Measurements from ENCODE around the gene ADGRB3.
"Not testable (repeated sequence)": the region's sequence is repeated elsewhere in the genome, so short reads cannot be mapped to it uniquely, and the experiment has no call there.

The ADGRB3 gene

GRCh38 chr6:69044534-69044933 is 409.5 kb downstream of the ADGRB3 start:
- no peak for DNase-seq (ENCODE audit: low read depth)

- no peak for DNase-seq (ENCODE audit: low read depth)
Observed at GRCh38 chr6:69059413-69059812, 424.3 kb downstream of the ADGRB3 start.

- no peak for DNase-seq (ENCODE audit: low read depth)
Observed at GRCh38 chr6:69061066-69061465, 426.0 kb downstream of the ADGRB3 start.

DNA sequence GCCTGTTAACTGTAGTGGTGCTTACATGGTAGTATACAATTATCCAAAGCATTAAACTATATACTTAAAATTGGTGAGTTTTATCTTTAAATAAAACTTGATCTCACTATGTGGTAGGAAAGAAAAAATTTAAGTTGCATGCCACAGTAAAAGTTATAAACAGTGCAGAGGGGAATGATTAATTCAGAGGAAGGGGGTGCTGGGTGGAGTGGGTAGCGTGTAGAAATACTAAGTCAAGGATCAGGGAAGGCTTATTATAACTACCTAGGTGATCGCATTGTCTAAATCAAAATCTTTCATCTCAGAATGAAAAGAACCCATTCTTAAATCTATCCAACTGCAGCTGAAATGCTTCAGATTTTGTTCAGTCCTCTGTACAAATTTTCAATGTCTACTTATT is 428.3 kb downstream of the ADGRB3 start:
- no peak for DNase-seq (ENCODE audit: low read depth)

DNA sequence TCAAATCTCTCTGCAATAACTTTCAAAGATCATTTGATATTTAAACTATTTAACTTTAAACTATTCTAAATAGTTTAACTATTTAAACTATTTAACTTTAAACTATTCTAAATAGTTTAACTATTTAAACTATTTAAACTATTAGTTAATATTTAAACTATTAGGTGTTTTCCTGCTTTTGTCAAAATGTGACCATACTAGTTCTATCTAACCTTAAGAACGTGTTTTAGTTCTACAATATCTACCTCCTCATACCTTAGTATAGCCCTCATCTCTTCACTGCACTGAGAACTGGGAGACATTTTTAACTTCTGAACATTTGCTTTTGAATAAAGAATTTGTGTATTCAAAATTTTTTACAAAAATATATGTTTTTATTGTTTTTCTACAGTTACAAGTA is 429.1 kb downstream of the ADGRB3 start:
- DNase-seq (ENCODE audit: low read depth): no peak

- no peak for DNase-seq (ENCODE audit: low read depth)
Observed at GRCh38 chr6:69069881-69070280, 434.8 kb downstream of the ADGRB3 start.

- DNase-seq (ENCODE audit: low read depth): no peak
Observed at GRCh38 chr6:69072796-69073195, 437.7 kb downstream of the ADGRB3 start.

DNA sequence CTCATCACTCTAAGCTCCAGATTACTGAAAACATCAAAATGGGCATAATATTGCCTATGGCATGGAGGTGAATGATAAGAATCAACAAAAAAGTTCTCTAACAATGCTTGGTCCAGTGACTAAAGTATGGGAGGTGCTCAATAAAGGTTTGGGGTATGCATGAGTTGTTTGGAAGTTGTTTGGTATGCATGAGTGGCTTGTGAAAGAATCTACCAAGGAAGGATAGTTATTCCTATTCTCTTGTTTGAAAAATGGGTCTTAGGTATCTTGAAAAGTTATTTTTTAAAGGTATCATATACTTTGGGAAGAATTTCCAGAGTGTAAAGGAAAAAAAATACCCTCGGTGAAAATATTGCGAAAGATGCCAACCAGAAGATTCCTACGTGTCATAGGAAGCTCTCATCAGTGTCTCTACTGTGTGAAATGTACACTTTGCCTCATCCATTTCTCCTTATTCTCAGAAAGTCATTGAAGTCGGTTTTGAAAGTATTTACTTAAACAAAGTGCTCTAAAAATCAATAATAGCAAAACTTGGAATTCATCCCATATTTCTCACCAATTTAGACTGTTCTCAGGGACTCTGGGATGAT is 449.8 kb downstream of the ADGRB3 start:
- DNase-seq (ENCODE audit: low read depth): no peak

- DNase-seq (ENCODE audit: low read depth): no peak
Observed at GRCh38 chr6:69086689-69087088, 451.6 kb downstream of the ADGRB3 start.

- DNase-seq (ENCODE audit: low read depth): no peak
Observed at GRCh38 chr6:69089539-69089938, 454.5 kb downstream of the ADGRB3 start.

- DNase-seq (ENCODE audit: low read depth): no peak
Observed at GRCh38 chr6:69090132-69090531, 455.1 kb downstream of the ADGRB3 start.

- no peak for DNase-seq (ENCODE audit: low read depth)
Observed at GRCh38 chr6:69096681-69097080, 461.6 kb downstream of the ADGRB3 start.

GRCh38 chr6:69097948-69098347 is 462.9 kb downstream of the ADGRB3 start:
- DNase-seq (ENCODE audit: low read depth): no peak

DNA sequence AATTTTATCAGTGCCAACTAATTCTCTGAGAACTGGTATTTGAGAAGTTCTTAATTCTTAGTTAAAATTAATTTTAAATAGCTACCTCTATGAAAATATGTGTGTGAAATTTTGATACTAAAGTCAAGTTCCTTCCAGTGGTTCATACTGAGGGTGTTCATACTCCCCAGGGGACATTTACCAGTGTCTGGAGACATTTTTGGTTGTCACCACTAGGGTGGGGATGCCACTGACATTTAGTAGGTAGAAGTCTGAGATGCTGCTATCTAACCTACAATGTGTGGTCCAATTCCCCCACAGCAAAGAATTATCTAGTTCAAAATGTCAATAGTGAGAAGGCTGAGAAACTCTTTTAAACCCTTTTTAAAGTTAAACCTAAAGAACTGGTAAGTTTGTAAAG is 463.8 kb downstream of the ADGRB3 start:
- DNase-seq (ENCODE audit: low read depth): no peak

- no peak for DNase-seq (ENCODE audit: low read depth)
Observed at GRCh38 chr6:69100772-69101171, 465.7 kb downstream of the ADGRB3 start.

DNA sequence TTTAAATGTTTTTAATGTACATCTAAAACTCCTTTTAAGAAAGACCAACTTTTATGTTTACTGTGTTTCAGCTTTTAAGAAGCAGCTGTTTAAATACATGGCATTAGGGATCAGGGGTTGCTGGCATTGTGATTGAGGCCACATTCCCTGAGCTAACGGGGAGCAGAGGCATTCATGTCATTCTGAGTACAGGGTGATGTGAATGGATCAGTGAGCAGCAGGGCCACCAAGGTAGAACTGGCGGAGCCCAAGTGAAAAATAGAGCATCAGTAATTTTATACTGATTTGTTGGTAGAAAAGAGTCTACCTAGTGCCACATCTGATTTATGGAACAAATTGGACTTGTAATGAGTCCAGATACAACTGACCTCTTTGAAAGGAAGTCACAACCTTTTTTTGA is 467.3 kb downstream of the ADGRB3 start:
- DNase-seq (ENCODE audit: low read depth): no peak

DNA sequence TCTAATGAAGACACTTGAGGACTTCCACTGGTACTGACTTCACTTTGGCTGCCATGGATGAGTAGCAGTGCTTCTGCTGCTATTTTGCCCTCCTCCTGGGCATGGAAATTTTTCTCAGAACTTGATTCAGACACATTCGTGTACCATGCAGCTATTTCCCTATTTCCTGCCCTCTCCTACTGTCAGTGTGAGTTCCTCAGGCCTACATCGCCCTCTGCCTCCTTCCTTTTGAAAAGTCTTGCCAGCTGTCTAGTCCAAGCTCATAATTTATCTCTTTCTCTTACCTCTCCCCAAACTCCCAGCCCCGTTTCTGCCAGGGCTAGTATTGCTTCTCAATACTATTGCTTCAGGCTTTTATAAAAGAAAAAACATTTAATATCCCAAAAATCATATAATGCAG is 470.2 kb downstream of the ADGRB3 start:
- no peak for DNase-seq (ENCODE audit: low read depth)

GRCh38 chr6:69106511-69106910 is 471.4 kb downstream of the ADGRB3 start:
- DNase-seq (ENCODE audit: low read depth): no peak

DNA sequence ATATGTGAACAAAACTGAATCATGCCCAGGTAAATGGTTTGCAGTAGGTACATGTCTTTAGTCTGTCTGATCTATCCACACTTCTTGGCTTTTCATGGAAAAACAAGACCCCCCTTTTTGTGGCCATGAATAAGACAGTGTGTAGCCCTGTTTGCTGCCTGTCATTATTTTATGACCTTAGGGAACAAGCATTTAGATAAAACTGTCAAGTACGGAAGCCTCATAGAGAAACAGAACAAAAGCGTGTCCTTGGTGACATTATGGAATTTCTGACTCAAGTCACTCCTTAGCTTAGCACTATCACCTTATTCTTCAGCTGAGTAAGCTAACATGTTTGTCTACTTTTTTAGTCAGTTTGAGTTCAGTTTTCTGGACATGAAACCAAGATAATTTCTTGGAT is 476.2 kb downstream of the ADGRB3 start:
- no peak for DNase-seq (ENCODE audit: low read depth)

DNA sequence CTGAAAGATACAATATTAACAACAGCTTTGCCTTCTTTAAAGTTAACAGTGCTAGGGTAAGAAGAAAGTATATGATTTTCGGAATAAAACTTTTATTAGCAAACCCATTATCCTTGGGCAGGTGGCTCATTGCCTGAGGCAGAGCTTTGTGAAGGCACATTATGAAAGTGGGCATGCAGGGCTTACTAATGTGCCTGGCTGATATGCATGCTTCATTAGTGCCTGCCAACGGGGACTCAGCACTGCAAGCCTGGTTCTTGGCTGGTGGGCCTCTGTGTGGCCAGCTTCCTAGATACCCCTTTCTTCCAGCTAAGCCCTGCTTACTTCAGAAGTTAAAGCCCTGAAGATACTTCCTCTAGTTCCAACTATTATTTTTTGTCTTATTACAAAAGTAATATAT is 481.6 kb downstream of the ADGRB3 start:
- DNase-seq (ENCODE audit: low read depth): no peak

- DNase-seq (ENCODE audit: low read depth): not testable (repeated sequence)
Observed at GRCh38 chr6:69121461-69122406, 486.7 kb downstream of the ADGRB3 start.

DNA sequence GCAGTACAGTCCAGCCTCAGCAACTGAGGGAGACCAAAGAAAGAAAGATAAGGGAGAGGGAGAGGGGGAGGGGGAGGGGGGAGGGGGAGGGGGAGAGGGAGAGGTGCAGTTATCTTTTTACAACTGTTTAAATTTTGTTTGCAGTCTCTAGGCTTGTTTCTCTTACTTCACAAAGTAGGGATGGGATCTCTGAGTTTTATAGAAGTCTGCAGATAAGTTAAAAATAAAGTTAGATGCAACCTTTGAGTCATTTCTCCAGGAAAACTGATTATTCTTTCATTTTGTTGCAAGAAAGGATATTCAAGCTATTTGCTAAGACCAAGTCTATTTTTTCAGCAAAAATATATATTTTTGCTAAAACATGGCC is 487.3 kb downstream of the ADGRB3 start:
- DNase-seq (ENCODE audit: low read depth): no peak

DNA sequence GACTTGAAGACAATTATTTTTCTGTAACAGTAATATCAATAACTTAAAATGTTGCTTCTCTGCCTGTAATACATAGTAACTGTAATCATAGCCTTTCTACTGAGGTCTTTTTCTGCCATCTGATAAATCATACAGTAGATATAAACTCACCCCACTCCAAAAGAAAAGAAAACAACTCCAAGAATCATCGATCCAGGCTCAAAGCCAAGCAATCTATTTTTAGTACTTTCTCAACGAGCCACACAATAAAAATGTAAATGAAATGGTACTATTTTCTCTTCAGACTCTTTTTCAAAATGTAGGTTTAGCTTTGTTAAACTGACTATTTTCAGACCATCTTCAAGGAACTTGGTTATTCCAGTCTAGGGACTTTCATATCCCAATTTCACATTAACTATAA is 493.3 kb downstream of the ADGRB3 start:
- DNase-seq (ENCODE audit: low read depth): no peak

GRCh38 chr6:69129046-69129445 is 494.0 kb downstream of the ADGRB3 start:
- no peak for DNase-seq (ENCODE audit: low read depth)

Data from stimulated activated CD8-positive, alpha-beta memory T cell treated with anti-CD3 and anti-CD28 coated beads, Interleukin-12 subunit alpha, Interleukin-12 subunit beta, amount 100 ng/mL, for 4 hours (primary cell).